ENCODE data around the gene TTLL5.
"Not testable (repeated sequence)": the region's sequence is repeated elsewhere in the genome, so short reads cannot be mapped to it uniquely, and the experiment has no call there.

DNA sequence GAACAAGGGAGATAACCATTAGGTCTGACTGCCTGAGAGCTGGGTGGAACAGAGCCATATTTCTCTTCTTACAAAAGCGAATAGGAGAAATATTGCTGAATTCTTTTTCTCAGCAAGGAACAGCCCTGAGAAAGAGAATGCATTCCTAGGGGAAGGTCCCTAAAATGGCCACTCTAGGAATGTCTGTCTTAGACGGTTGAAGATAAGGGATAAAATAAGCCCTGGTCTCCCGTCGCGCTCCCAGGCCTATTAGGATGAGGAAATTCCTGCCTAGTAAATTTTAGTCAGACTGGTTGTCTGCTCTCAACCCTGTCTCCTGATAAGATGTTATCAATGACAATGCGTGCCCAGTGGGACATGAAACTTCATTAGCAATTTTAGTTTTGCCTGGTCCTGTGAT is 34.0 kb downstream of the TTLL5 start:
- TF ChIP-seq, protein P1, sequence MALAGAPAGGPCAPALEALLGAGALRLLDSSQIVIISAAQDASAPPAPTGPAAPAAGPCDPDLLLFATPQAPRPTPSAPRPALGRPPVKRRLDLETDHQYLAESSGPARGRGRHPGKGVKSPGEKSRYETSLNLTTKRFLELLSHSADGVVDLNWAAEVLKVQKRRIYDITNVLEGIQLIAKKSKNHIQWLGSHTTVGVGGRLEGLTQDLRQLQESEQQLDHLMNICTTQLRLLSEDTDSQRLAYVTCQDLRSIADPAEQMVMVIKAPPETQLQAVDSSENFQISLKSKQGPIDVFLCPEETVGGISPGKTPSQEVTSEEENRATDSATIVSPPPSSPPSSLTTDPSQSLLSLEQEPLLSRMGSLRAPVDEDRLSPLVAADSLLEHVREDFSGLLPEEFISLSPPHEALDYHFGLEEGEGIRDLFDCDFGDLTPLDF (CRISPR knock-in tag; IDR thresholded peaks at IDR 0.05), result not testable (repeated sequence)
- not testable (repeated sequence) for TF ChIP-seq SIN3A (IDR thresholded peaks at IDR 0.05; ENCODE audit: borderline replicate concordance, low read depth, low read length); ZNF30 (CRISPR knock-in tag; IDR thresholded peaks at IDR 0.05); SMAD1 (CRISPR knock-in tag; IDR thresholded peaks at IDR 0.05; ENCODE audit: borderline replicate concordance, low read depth)
